GM18511 (cell line): ENCODE data around the gene AGMO.

ENCODE experiments used
- ATAC-seq: cut with Tn5 transposase; IDR thresholded peaks from one replicate; pipeline ENCODE4 v1.9.1; 2021; ENCODE audit warnings: mild to moderate bottlenecking, moderate library complexity; ENCODE audit not compliant: unreplicated experiment

Gene AGMO

GRCh38 chr7:15561835-15562234, at the start of gene AGMO:
Gene AGMO (minus strand): TSS chr7:15562015.
- no peak for ATAC-seq

GRCh38 chr7:15610503-15610902, 48.7 kb upstream of the AGMO start:
- no peak for ATAC-seq

- no peak for ATAC-seq
Measured at GRCh38 chr7:15609287-15609686, 47.5 kb upstream of the AGMO start.

- no peak for ATAC-seq
Measured at GRCh38 chr7:15607529-15608210, 45.9 kb upstream of the AGMO start.

GRCh38 chr7:15606561-15606960, 44.7 kb upstream of the AGMO start:
- no peak for ATAC-seq

GRCh38 chr7:15604166-15604565, 42.4 kb upstream of the AGMO start:
- no peak for ATAC-seq

GRCh38 chr7:15603124-15603523, 41.3 kb upstream of the AGMO start:
- ATAC-seq: no peak

GRCh38 chr7:15602236-15602635, 40.4 kb upstream of the AGMO start:
- no peak for ATAC-seq

- no peak for ATAC-seq
Measured at GRCh38 chr7:15601175-15601574, 39.4 kb upstream of the AGMO start.

- no peak for ATAC-seq
Measured at GRCh38 chr7:15600298-15600697, 38.5 kb upstream of the AGMO start.

- ATAC-seq: no peak
Measured at GRCh38 chr7:15594461-15594860, 32.6 kb upstream of the AGMO start.

- no peak for ATAC-seq
Measured at GRCh38 chr7:15593382-15593781, 31.6 kb upstream of the AGMO start.

- ATAC-seq: no peak
Measured at GRCh38 chr7:15586266-15586665, 24.5 kb upstream of the AGMO start.

GRCh38 chr7:15584575-15584974, 22.8 kb upstream of the AGMO start:
- ATAC-seq: no peak

- no peak for ATAC-seq
Measured at GRCh38 chr7:15582773-15583172, 21.0 kb upstream of the AGMO start.

- ATAC-seq: no peak
Measured at GRCh38 chr7:15581352-15581951, 19.6 kb upstream of the AGMO start.

- no peak for ATAC-seq
Measured at GRCh38 chr7:15580604-15581351, 19.0 kb upstream of the AGMO start.

GRCh38 chr7:15577600-15577999, 15.8 kb upstream of the AGMO start:
- no peak for ATAC-seq

- no peak for ATAC-seq
Measured at GRCh38 chr7:15571301-15571878, 9.6 kb upstream of the AGMO start.

- ATAC-seq: no peak
Measured at GRCh38 chr7:15567652-15568051, 5.8 kb upstream of the AGMO start.

GRCh38 chr7:15567036-15567435, 5.2 kb upstream of the AGMO start:
- ATAC-seq: no peak

GRCh38 chr7:15566476-15566875, 4.7 kb upstream of the AGMO start:
- no peak for ATAC-seq
